Common myeloid progenitor, CD34-positive (primary cell): ENCODE measurements around the gene LSM3.

Experiments used
- CTCF ChIA-PET: fragments of 350-600 bp; sonication (Branson Sonifier 250); formaldehyde crosslinking; loops from one replicate; lab custom pipeline; 2021; ENCODE audit warnings: antibody characterized with exemption; lab: Charles Lee
- POLR2A ChIA-PET: fragments of 350-600 bp; sonication (Branson Sonifier 250); formaldehyde crosslinking; loops from one replicate; lab custom pipeline; 2021; ENCODE audit warnings: antibody characterized with exemption; lab: Charles Lee
- DNase-seq, 3 donors: peaks; one replicate each; pipeline versions ENCODE4 v3.0.0 to v3.0.0-alpha.2; 2013
- H3K27ac ChIP-seq, 2 experiments: 1 replicate in 1 of 2; 2 replicates in 1 of 2; pipeline ENCODE4 v1.7.0; 2013; ENCODE audit warnings: inconsistent platforms in 2 of 2, low read length in 2 of 2, mild to moderate bottlenecking in 2 of 2, low read depth in 1 of 2, moderate library complexity in 1 of 2; ENCODE audit not compliant: severe bottlenecking in 2 of 2, insufficient read depth in 1 of 2, poor library complexity in 1 of 2
- H3K27me3 ChIP-seq, 5 experiments: replicated peaks in 2 of 5; 1 replicate in 3 of 5; 2 replicates in 2 of 5; pipeline versions ENCODE4 v1.6.1 to v1.7.0; 2013; ENCODE audit warnings: low read length in 4 of 5, mild to moderate bottlenecking in 2 of 5, moderate library complexity in 2 of 5, inconsistent platforms in 1 of 5; ENCODE audit not compliant: insufficient read depth in 5 of 5, control insufficient read depth in 4 of 5
- H3K36me3 ChIP-seq, 4 experiments: 1 replicate in 2 of 4; 2 replicates in 2 of 4; pipeline versions ENCODE4 v1.6.1 to v1.7.0; 2013; ENCODE audit warnings: low read length in 3 of 4, control low read depth in 1 of 4, mild to moderate bottlenecking in 1 of 4; ENCODE audit not compliant: control insufficient read depth in 4 of 4, insufficient read depth in 4 of 4
- H3K4me1 ChIP-seq, 4 experiments: 1 replicate in 3 of 4; 2 replicates in 1 of 4; pipeline versions ENCODE4 v1.6.1 to v1.7.1; 2013; ENCODE audit warnings: low read length in 3 of 4, mild to moderate bottlenecking in 3 of 4, control low read depth in 1 of 4, inconsistent platforms in 1 of 4, moderate library complexity in 1 of 4; ENCODE audit not compliant: control insufficient read depth in 4 of 4, insufficient read depth in 4 of 4; ENCODE audit errors: control extremely low read depth in 1 of 4
- H3K4me3 ChIP-seq, 7 experiments: 1 replicate in 4 of 7; 2 replicates in 3 of 7; pipeline versions ENCODE4 v1.5.1 to v1.7.0; 2013; ENCODE audit warnings: mild to moderate bottlenecking in 7 of 7, low read length in 6 of 7, moderate library complexity in 6 of 7, inconsistent platforms in 2 of 7, low read depth in 2 of 7, control low read depth in 1 of 7; ENCODE audit not compliant: insufficient read depth in 4 of 7, control insufficient read depth in 1 of 7; ENCODE audit errors: extremely low read depth in 1 of 7
- H3K9me3 ChIP-seq, 5 experiments: 1 replicate in 4 of 5; 2 replicates in 1 of 5; pipeline versions ENCODE4 v1.6.1 to v1.7.1; 2013; ENCODE audit warnings: low read length in 4 of 5, mild to moderate bottlenecking in 2 of 5, inconsistent platforms in 1 of 5, low read depth in 1 of 5, moderate library complexity in 1 of 5; ENCODE audit not compliant: control insufficient read depth in 4 of 5, insufficient read depth in 2 of 5; ENCODE audit errors: control extremely low read depth in 1 of 5
- WGBS: methylation state at CpG from one replicate; pipeline ENCODE4 v1.1.5; 2013; ENCODE audit not compliant: insufficient coverage; 5-methylcytosine and 5-hydroxymethylcytosine counted together

LSM3 gene

GRCh38 chr3:14208168-14208567 lies 29.6 kb downstream of the LSM3 start:
- 100% methylated on average over 1 of the region's 4 CpGs for WGBS
- Histone ChIP-seq H3K4me3 (no peak overlapping the region), H3K36me3 (no peaks in the 10 kb centered on the region), H3K4me1 (peaks cover 2 to 24% (median 20%) of the 10 kb centered on the region in 4 experiments), H3K27ac (no peak overlapping the region), H3K27me3 (no peaks in the 10 kb centered on the region), H3K9me3 (no peaks in the 10 kb centered on the region)
- POLR2A ChIA-PET: no interaction called here
- DNase-seq: no peak
- CTCF ChIA-PET: interaction anchor here (1.6 kb wide), 1 partner anchor 24 kb away, joined by 5 read pairs; no protein-coding TSS in a partner anchor

DNA sequence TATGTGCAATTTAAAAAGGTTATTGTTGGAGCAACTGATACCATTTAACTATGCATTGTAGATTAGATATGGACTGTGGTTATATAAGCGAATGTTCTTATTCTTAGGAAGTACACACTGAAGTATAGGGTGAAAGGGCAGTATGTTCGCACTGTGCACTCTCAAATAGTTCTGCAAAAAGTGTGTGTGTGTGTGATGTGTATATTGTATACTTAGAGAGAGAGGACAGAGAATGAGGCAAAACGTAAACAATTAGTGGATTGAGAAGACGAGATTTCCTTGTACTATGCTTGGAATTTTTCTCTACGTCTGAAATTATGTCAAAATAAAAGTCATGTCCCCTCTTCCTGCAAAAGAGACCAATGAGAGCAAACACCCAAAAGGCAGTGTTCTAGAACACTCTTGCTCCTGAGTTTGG lies 30.4 kb downstream of the LSM3 start:
- WGBS: 73% methylated on average over 3 of the region's 5 CpGs
- CTCF ChIA-PET: interaction anchor here (1.6 kb wide), 1 partner anchor 24 kb away, joined by 6 read pairs; no protein-coding TSS in a partner anchor
- peaks cover 0 to 19% (median 15%) of the 10 kb centered on the region in 4 experiments for H3K4me1 ChIP-seq

DNA sequence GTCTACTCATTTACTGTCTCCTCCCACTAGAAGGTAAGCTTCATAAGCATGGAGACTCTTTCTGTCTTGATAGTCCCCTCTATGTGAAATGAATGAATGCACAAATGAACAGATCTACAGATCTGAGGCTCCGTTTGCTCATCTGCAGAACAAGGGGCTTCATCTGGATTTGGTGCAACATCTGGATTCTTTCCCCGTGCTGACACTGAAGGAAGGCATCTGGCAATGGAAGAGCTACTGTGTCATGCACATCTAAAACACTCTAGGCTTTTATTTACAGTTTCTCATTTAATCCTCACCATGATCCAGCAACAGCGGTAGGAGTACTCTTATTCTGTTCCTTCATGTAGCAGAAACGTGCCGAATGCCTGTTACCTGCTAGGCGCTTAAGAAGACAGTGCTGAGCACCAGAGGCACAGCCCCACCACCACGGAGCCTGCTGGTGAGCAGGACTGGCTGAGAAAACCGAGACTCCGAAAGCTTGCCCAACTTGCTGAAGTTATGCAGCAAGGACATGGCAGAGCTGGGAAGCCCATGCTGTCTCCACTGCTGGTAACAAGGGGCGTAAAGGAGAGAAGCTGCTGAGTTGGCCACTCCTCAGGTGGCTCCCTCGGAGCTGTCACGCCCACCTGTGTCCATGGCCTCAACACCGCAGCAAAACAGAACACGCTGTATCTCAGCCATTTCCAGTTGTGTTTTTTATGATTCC lies 31.1 kb downstream of the LSM3 start:
- H3K4me3 ChIP-seq: no peak overlapping the region
- no peak overlapping the region for H3K27ac ChIP-seq
- no peaks in the 10 kb centered on the region for H3K9me3 ChIP-seq
- H3K36me3 ChIP-seq: no peaks in the 10 kb centered on the region
- DNase-seq: no peak
- H3K27me3 ChIP-seq: no peaks in the 10 kb centered on the region
- 98% methylated on average over 10 of the region's 14 CpGs for WGBS
- ChIA-PET POLR2A (no interaction called here), CTCF (interaction anchor here (1.3 to 1.6 kb wide), 3 partner anchors 23 to 257 kb away, joined by 3 to 6 read pairs (median 6); no protein-coding TSS in a partner anchor)
- H3K4me1 ChIP-seq: peaks cover 0 to 11% (median 7%) of the 10 kb centered on the region in 4 experiments

More for the DNA sequence above, 30.4 kb downstream of the LSM3 start:
- Histone ChIP-seq H3K27me3 (no peaks in the 10 kb centered on the region), H3K9me3 (no peaks in the 10 kb centered on the region), H3K27ac (no peak overlapping the region), H3K36me3 (no peaks in the 10 kb centered on the region), H3K4me3 (no peak overlapping the region)
- DNase-seq: no peak
- POLR2A ChIA-PET: no interaction called here

- WGBS: no CpG with 5 or more reads among the region's 3 CpGs
- Histone ChIP-seq H3K4me3 (no peak overlapping the region), H3K9me3 (no peaks in the 10 kb centered on the region), H3K36me3 (no peaks in the 10 kb centered on the region), H3K4me1 (peaks cover 0 to 7% (median 3%) of the 10 kb centered on the region in 4 experiments), H3K27me3 (no peaks in the 10 kb centered on the region), H3K27ac (no peak overlapping the region)
- CTCF ChIA-PET: interaction anchor here (1.3 to 1.6 kb wide), 4 partner anchors 22 to 257 kb away, joined by 3 to 6 read pairs (median 5); no protein-coding TSS in a partner anchor
- no peak for DNase-seq
- POLR2A ChIA-PET: no interaction called here
Measured at GRCh38 chr3:14210290-14210688, 31.7 kb downstream of the LSM3 start.

- peaks cover 0 to 5% (median 2%) of the 10 kb centered on the region in 4 experiments for H3K4me1 ChIP-seq
- no peaks in the 10 kb centered on the region for H3K27me3 ChIP-seq
- H3K27ac ChIP-seq: no peak overlapping the region
- H3K9me3 ChIP-seq: no peaks in the 10 kb centered on the region
- no peak for DNase-seq
- no peak overlapping the region for H3K4me3 ChIP-seq
- H3K36me3 ChIP-seq: no peaks in the 10 kb centered on the region
- 100% methylated on average over 2 of the region's 4 CpGs for WGBS
- ChIA-PET CTCF (interaction anchor here (1.0 to 1.9 kb wide), 8 partner anchors 29 to 256 kb away, joined by 3 to 6 read pairs (median 4); no protein-coding TSS in a partner anchor), POLR2A (no interaction called here)
Measured at GRCh38 chr3:14210843-14211594, 32.4 kb downstream of the LSM3 start.

- Histone ChIP-seq H3K36me3 (no peaks in the 10 kb centered on the region), H3K27me3 (no peaks in the 10 kb centered on the region), H3K27ac (no peak overlapping the region), H3K4me3 (no peak overlapping the region), H3K9me3 (no peaks in the 10 kb centered on the region), H3K4me1 (peaks cover 0 to 5% (median 2%) of the 10 kb centered on the region in 4 experiments)
- ChIA-PET CTCF (interaction anchor here (1.0 to 7.8 kb wide), 9 partner anchors 8 to 251 kb away, joined by 3 to 65 read pairs (median 5); no protein-coding TSS in a partner anchor), POLR2A (no interaction called here)
- 90% methylated on average over 3 of the region's 4 CpGs for WGBS
- DNase-seq: no peak
Measured at GRCh38 chr3:14211621-14212020, 33.0 kb downstream of the LSM3 start.
